ENCODE measurements around the gene NODAL. TPM values are rescaled to one million over a fixed set of nuclear protein-coding genes. Genes with fewer than 3 reads are reported as not detected.

The NODAL gene
- total and polyA plus RNA-seq, 2 experiments from 2014 or later: 11.2 to 28.4 TPM

DNA sequence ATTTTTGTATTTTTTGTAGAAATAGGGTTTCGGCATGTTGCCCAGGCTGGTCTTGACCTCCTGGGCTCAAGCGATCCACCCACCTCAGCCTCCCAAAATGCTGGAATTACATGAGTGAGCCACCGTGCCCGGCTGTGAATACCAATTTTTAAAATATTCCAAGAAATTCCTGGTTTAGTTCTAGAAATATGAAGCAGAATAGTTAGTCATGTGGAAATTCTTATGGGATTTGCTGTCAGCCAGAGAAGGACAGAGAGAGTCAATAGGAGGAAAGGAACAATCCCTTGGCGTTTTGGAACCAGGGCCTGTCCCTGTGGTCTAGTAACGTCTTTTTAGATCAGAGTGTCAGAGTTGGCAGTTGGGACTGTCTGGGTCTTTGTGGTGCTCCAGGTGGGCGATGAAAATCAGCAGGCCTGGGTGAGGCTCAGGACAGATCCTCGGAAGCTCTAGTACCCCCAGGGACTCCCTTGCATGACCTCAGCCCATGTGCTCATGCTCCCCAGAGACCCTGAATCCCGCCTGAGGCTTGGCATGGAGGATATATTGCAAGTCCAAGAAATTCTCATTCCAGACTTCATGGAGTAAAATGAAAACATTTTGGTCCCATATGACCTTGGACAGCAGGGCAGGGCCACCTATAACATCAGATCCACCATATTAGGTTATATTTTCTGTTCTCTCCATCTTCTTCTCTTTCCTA is 7.8 kb downstream of the NODAL start (continued):
- TF ChIP-seq, protein P1, sequence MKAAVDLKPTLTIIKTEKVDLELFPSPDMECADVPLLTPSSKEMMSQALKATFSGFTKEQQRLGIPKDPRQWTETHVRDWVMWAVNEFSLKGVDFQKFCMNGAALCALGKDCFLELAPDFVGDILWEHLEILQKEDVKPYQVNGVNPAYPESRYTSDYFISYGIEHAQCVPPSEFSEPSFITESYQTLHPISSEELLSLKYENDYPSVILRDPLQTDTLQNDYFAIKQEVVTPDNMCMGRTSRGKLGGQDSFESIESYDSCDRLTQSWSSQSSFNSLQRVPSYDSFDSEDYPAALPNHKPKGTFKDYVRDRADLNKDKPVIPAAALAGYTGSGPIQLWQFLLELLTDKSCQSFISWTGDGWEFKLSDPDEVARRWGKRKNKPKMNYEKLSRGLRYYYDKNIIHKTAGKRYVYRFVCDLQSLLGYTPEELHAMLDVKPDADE (IDR thresholded peaks at IDR 0.05): no peak
- no peak for TF ChIP-seq EZH2phosphoT487 (IDR thresholded peaks at IDR 0.05; ENCODE audit: unreplicated experiment)
- no peak for TF ChIP-seq STAT1 (IDR thresholded peaks at IDR 0.05; ENCODE audit: unreplicated experiment)
- no peak for TF ChIP-seq POLR2AphosphoS5 (IDR thresholded peaks at IDR 0.05; ENCODE audit: low read depth)
- no peak for TF ChIP-seq ZNF114 (CRISPR knock-in tag; IDR thresholded peaks at IDR 0.05)
- TF ChIP-seq NANOG (IDR thresholded peaks at IDR 0.05; ENCODE audit: borderline replicate concordance): no peak
- TF ChIP-seq ZNF331 (CRISPR knock-in tag; IDR thresholded peaks at IDR 0.05; ENCODE audit: low read depth): no peak
- no peak for TF ChIP-seq CREB1 (CRISPR knock-in tag; IDR thresholded peaks at IDR 0.05; ENCODE audit: low read depth)

DNA sequence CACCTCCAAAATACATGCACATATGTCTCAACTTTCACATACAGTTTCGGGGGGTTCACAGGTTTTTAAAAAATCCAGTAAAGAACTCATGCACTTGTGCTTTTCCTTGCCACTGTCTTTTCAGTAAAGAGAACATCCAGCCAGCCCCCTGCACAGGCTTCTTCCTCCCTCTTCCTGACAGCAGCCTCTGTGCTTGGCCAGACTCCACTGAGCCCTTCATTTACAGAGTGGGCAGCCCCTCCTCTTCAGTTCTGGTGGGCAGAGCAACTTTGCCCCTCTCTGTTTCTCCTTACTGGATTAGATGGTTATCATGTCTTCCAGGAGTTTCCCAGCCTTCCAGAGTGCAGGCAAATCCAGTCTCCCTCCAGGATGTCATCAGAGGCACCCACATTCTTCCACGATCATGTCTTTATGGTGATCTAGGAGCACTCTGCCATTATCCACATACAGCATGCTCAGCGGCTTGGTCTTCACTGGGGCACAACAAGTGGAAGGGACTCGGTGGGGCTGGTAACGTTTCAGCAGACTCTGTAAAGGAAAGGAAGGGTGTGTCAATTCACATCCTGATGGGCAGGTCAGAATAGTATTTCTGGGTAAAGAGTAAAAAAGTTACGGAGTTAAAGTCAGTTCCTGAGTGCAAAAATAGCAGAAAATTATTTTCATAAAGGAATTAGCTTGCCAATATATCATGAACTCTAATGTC is 8.8 kb downstream of the NODAL start:
- ATAC-seq (no peak), DNase-seq (ENCODE audit: low spot score) (no peak)
- peaks cover 13% of the 10 kb centered on the region; the same call in 1 of the 2 replicates for H3F3A ChIP-seq (replicated peaks; ENCODE audit: low read depth)
- peaks cover 10% of the 10 kb centered on the region for H3K27me3 Mint-ChIP-seq (ENCODE audit: insufficient read depth, low read depth, poor library complexity)
- H3K36me3 ChIP-seq (ENCODE audit: insufficient read depth): peaks cover 14% of the 10 kb centered on the region
- H3K79me2 ChIP-seq (replicated peaks; ENCODE audit: insufficient read depth): peaks cover 33% of the 10 kb centered on the region
- no peaks in the 10 kb centered on the region for H3K27me3 ChIP-seq (ENCODE audit: insufficient read depth)
- no peak overlapping the region for H3K4me3 ChIP-seq
- no peak overlapping the region for H3K4me2 ChIP-seq
- no peak overlapping the region for H2AFZ ChIP-seq
- no peak overlapping the region for H3K27ac ChIP-seq (ENCODE audit: low read depth)
- no peak overlapping the region for H3K4me3 Mint-ChIP-seq
- no peaks in the 10 kb centered on the region for H3K9me2 ChIP-seq (ENCODE audit: insufficient read depth)
- H4K20me1 ChIP-seq (replicated peaks; ENCODE audit: insufficient read depth): peaks cover 8% of the 10 kb centered on the region; the same call in 1 of the 2 replicates
- H3K4me1 ChIP-seq (ENCODE audit: insufficient read depth): peaks cover 8% of the 10 kb centered on the region; the same call in 1 of the 2 replicates
- H3K36me3 Mint-ChIP-seq (ENCODE audit: low read depth): peaks cover 6% of the 10 kb centered on the region
- H3K27ac Mint-ChIP-seq: no peak overlapping the region
- no peaks in the 10 kb centered on the region for H3K9me3 Mint-ChIP-seq
- peaks cover 9% of the 10 kb centered on the region for H3K4me1 Mint-ChIP-seq
- TF ChIP-seq, protein P2, sequence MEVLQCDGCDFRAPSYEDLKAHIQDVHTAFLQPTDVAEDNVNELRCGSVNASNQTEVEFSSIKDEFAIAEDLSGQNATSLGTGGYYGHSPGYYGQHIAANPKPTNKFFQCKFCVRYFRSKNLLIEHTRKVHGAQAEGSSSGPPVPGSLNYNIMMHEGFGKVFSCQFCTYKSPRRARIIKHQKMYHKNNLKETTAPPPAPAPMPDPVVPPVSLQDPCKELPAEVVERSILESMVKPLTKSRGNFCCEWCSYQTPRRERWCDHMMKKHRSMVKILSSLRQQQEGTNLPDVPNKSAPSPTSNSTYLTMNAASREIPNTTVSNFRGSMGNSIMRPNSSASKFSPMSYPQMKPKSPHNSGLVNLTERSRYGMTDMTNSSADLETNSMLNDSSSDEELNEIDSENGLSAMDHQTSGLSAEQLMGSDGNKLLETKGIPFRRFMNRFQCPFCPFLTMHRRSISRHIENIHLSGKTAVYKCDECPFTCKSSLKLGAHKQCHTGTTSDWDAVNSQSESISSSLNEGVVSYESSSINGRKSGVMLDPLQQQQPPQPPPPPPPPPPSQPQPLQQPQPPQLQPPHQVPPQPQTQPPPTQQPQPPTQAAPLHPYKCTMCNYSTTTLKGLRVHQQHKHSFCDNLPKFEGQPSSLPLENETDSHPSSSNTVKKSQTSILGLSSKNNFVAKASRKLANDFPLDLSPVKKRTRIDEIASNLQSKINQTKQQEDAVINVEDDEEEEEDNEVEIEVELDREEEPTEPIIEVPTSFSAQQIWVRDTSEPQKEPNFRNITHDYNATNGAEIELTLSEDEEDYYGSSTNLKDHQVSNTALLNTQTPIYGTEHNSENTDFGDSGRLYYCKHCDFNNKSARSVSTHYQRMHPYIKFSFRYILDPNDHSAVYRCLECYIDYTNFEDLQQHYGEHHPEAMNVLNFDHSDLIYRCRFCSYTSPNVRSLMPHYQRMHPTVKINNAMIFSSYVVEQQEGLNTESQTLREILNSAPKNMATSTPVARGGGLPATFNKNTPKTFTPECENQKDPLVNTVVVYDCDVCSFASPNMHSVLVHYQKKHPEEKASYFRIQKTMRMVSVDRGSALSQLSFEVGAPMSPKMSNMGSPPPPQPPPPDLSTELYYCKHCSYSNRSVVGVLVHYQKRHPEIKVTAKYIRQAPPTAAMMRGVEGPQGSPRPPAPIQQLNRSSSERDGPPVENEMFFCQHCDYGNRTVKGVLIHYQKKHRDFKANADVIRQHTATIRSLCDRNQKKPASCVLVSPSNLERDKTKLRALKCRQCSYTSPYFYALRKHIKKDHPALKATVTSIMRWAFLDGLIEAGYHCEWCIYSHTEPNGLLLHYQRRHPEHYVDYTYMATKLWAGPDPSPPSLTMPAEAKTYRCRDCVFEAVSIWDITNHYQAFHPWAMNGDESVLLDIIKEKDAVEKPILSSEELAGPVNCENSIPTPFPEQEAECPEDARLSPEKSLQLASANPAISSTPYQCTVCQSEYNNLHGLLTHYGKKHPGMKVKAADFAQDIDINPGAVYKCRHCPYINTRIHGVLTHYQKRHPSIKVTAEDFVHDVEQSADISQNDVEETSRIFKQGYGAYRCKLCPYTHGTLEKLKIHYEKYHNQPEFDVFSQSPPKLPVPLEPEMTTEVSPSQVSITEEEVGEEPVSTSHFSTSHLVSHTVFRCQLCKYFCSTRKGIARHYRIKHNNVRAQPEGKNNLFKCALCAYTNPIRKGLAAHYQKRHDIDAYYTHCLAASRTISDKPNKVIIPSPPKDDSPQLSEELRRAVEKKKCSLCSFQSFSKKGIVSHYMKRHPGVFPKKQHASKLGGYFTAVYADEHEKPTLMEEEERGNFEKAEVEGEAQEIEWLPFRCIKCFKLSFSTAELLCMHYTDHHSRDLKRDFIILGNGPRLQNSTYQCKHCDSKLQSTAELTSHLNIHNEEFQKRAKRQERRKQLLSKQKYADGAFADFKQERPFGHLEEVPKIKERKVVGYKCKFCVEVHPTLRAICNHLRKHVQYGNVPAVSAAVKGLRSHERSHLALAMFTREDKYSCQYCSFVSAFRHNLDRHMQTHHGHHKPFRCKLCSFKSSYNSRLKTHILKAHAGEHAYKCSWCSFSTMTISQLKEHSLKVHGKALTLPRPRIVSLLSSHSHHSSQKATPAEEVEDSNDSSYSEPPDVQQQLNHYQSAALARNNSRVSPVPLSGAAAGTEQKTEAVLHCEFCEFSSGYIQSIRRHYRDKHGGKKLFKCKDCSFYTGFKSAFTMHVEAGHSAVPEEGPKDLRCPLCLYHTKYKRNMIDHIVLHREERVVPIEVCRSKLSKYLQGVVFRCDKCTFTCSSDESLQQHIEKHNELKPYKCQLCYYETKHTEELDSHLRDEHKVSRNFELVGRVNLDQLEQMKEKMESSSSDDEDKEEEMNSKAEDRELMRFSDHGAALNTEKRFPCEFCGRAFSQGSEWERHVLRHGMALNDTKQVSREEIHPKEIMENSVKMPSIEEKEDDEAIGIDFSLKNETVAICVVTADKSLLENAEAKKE (CRISPR knock-in tag; IDR thresholded peaks at IDR 0.05): no peak
- no peak for TF ChIP-seq ZNF331 (CRISPR knock-in tag; IDR thresholded peaks at IDR 0.05; ENCODE audit: low read depth)
- TF ChIP-seq, protein P3, sequence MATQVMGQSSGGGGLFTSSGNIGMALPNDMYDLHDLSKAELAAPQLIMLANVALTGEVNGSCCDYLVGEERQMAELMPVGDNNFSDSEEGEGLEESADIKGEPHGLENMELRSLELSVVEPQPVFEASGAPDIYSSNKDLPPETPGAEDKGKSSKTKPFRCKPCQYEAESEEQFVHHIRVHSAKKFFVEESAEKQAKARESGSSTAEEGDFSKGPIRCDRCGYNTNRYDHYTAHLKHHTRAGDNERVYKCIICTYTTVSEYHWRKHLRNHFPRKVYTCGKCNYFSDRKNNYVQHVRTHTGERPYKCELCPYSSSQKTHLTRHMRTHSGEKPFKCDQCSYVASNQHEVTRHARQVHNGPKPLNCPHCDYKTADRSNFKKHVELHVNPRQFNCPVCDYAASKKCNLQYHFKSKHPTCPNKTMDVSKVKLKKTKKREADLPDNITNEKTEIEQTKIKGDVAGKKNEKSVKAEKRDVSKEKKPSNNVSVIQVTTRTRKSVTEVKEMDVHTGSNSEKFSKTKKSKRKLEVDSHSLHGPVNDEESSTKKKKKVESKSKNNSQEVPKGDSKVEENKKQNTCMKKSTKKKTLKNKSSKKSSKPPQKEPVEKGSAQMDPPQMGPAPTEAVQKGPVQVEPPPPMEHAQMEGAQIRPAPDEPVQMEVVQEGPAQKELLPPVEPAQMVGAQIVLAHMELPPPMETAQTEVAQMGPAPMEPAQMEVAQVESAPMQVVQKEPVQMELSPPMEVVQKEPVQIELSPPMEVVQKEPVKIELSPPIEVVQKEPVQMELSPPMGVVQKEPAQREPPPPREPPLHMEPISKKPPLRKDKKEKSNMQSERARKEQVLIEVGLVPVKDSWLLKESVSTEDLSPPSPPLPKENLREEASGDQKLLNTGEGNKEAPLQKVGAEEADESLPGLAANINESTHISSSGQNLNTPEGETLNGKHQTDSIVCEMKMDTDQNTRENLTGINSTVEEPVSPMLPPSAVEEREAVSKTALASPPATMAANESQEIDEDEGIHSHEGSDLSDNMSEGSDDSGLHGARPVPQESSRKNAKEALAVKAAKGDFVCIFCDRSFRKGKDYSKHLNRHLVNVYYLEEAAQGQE (IDR thresholded peaks at IDR 0.05; ENCODE audit: unreplicated experiment): no peak
- TF ChIP-seq, protein P4, sequence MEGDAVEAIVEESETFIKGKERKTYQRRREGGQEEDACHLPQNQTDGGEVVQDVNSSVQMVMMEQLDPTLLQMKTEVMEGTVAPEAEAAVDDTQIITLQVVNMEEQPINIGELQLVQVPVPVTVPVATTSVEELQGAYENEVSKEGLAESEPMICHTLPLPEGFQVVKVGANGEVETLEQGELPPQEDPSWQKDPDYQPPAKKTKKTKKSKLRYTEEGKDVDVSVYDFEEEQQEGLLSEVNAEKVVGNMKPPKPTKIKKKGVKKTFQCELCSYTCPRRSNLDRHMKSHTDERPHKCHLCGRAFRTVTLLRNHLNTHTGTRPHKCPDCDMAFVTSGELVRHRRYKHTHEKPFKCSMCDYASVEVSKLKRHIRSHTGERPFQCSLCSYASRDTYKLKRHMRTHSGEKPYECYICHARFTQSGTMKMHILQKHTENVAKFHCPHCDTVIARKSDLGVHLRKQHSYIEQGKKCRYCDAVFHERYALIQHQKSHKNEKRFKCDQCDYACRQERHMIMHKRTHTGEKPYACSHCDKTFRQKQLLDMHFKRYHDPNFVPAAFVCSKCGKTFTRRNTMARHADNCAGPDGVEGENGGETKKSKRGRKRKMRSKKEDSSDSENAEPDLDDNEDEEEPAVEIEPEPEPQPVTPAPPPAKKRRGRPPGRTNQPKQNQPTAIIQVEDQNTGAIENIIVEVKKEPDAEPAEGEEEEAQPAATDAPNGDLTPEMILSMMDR (conservative IDR thresholded peaks at IDR 0.05; ENCODE audit: low read depth in 2 of 2): no peak

Data from GM23338 (cell line).